WTC11 (cell line): ENCODE results near the gene DYSF. TPM values are rescaled to one million over a fixed set of nuclear protein-coding genes. Genes with fewer than 3 reads are reported as not detected.

Source experiments
- ATAC-seq: fragments of 200-7000 bp; cut with Tn5 transposase; 2 replicates; pipeline ENCODE4 v1.10.0; 2021; ENCODE audit warnings: mild to moderate bottlenecking, moderate library complexity
- CTCF ChIA-PET: fragments of 300-600 bp; sonication (Branson Sonifier 250); formaldehyde crosslinking; loops from one replicate; lab custom pipeline; 2021; ENCODE audit warnings: antibody characterized with exemption; lab: Charles Lee
- POLR2A ChIA-PET: fragments of 350-600 bp; sonication (Branson Sonifier 250); formaldehyde crosslinking; loops from one replicate; lab custom pipeline; 2021; ENCODE audit warnings: antibody characterized with exemption; lab: Charles Lee
- DNase-seq: peaks from one replicate; pipeline ENCODE4 v3.0.0; 2021; ENCODE audit warnings: low spot score
- H3K27ac Mint-ChIP-seq: 2 replicates; pipeline ENCODE4 v1.8.0; 2021; ENCODE audit warnings: mixed read lengths
- H3K27me3 Mint-ChIP-seq: 2 replicates; pipeline ENCODE4 v1.8.0; 2021; ENCODE audit warnings: low read depth, mild to moderate bottlenecking, moderate library complexity, mixed read lengths
- H3K36me3 Mint-ChIP-seq: 2 replicates; pipeline ENCODE4 v1.8.0; 2021; ENCODE audit warnings: mixed read lengths
- H3K4me1 Mint-ChIP-seq: 2 replicates; pipeline ENCODE4 v1.8.0; 2022; ENCODE audit warnings: mixed read lengths
- H3K4me3 Mint-ChIP-seq: 2 replicates; pipeline ENCODE4 v1.8.0; 2021; ENCODE audit warnings: mild to moderate bottlenecking, moderate library complexity, mixed read lengths
- H3K9me3 Mint-ChIP-seq: 2 replicates; pipeline ENCODE4 v1.8.0; 2021; ENCODE audit warnings: mixed read lengths
- ATF1 ChIP-seq: sonication (generic); formaldehyde crosslinking; IDR thresholded peaks from 2 replicates; pipeline ENCODE4 v1.8.1; 2023; ENCODE audit warnings: mild to moderate bottlenecking, moderate library complexity, missing genetic modification reagents
- ATF2 ChIP-seq: sonication (generic); formaldehyde crosslinking; IDR thresholded peaks from 2 replicates; pipeline ENCODE4 v1.8.1; 2022; ENCODE audit warnings: low read depth, missing genetic modification reagents, borderline replicate concordance
- ATF6 ChIP-seq: sonication (generic); formaldehyde crosslinking; IDR thresholded peaks from 2 replicates; pipeline ENCODE4 v1.8.1; 2023; ENCODE audit warnings: mild to moderate bottlenecking, missing genetic modification reagents
- E2F1 ChIP-seq: sonication (generic); formaldehyde crosslinking; IDR thresholded peaks from 2 replicates; pipeline ENCODE4 v1.8.0; 2022; ENCODE audit warnings: mild to moderate bottlenecking, missing genetic modification reagents
- FOXK1 ChIP-seq: sonication (generic); formaldehyde crosslinking; IDR thresholded peaks from 2 replicates; pipeline ENCODE4 v1.8.0; 2022; ENCODE audit warnings: mild to moderate bottlenecking, moderate library complexity, missing genetic modification reagents
- FOXP1 ChIP-seq: sonication (generic); formaldehyde crosslinking; IDR thresholded peaks from 2 replicates; pipeline ENCODE4 v1.8.0; 2022; ENCODE audit warnings: missing genetic modification reagents, mild to moderate bottlenecking, moderate library complexity, borderline replicate concordance
- GABPB1 ChIP-seq: sonication (generic); formaldehyde crosslinking; IDR thresholded peaks from 2 replicates; pipeline ENCODE4 v1.8.1; 2023; ENCODE audit warnings: mild to moderate bottlenecking, missing genetic modification reagents
- GRHL2 ChIP-seq: fragments of 250-450 bp; sonication (Bioruptor Pico); IDR thresholded peaks from 2 replicates; pipeline ENCODE4 v1.8.0; 2022; ENCODE audit warnings: mild to moderate bottlenecking, moderate library complexity; ENCODE audit not compliant: insufficient replicate concordance, severe bottlenecking
- KAT7 ChIP-seq: sonication (generic); formaldehyde crosslinking; IDR thresholded peaks from 2 replicates; pipeline ENCODE4 v1.8.1; 2023; ENCODE audit warnings: missing genetic modification reagents, mild to moderate bottlenecking, borderline replicate concordance
- MLX ChIP-seq: sonication (generic); formaldehyde crosslinking; IDR thresholded peaks from 2 replicates; pipeline ENCODE4 v1.8.1; 2023; ENCODE audit warnings: mild to moderate bottlenecking, missing genetic modification reagents, moderate library complexity
- MXD4 ChIP-seq: fragments of 250-450 bp; sonication (Bioruptor Pico); IDR thresholded peaks from 2 replicates; pipeline ENCODE4 v1.8.0; 2021; ENCODE audit warnings: mild to moderate bottlenecking, moderate library complexity, borderline replicate concordance
- NFATC4 ChIP-seq: fragments of 250-450 bp; sonication (Bioruptor Pico); IDR thresholded peaks from 2 replicates; pipeline ENCODE4 v1.9.0; 2021; ENCODE audit warnings: mild to moderate bottlenecking
- NFE2L1 ChIP-seq: sonication (generic); formaldehyde crosslinking; IDR thresholded peaks from 2 replicates; pipeline ENCODE4 v1.8.1; 2023; ENCODE audit warnings: missing genetic modification reagents
- SMAD3 ChIP-seq: sonication (generic); formaldehyde crosslinking; IDR thresholded peaks from 2 replicates; pipeline ENCODE4 v1.8.0; 2022; ENCODE audit warnings: missing genetic modification reagents, mild to moderate bottlenecking, borderline replicate concordance
- SMAD4 ChIP-seq: sonication (generic); formaldehyde crosslinking; IDR thresholded peaks from 2 replicates; pipeline ENCODE4 v1.8.0; 2022; ENCODE audit warnings: mild to moderate bottlenecking, missing genetic modification reagents
- TP53 ChIP-seq: sonication (generic); formaldehyde crosslinking; IDR thresholded peaks from 2 replicates; pipeline ENCODE4 v1.8.1; 2023; ENCODE audit warnings: mild to moderate bottlenecking, missing genetic modification reagents
- USF1 ChIP-seq: sonication (generic); formaldehyde crosslinking; IDR thresholded peaks from 2 replicates; pipeline ENCODE4 v1.8.0; 2022; ENCODE audit warnings: mild to moderate bottlenecking, missing genetic modification reagents
- ZBTB21 ChIP-seq: sonication (generic); formaldehyde crosslinking; IDR thresholded peaks from 2 replicates; pipeline ENCODE4 v1.8.1; 2023; ENCODE audit warnings: mild to moderate bottlenecking, missing genetic modification reagents, borderline replicate concordance
- total RNA-seq: library from RNA; stranded (reverse); gene quantifications from 3 replicates; pipeline ENCODE4 v1.2.3, GENCODE V29; 2021
- TF ChIP-seq, protein P1 (sequence below): fragments of 250-450 bp; sonication (Bioruptor Pico); IDR thresholded peaks from 2 replicates; pipeline ENCODE4 v1.8.0; 2021; ENCODE audit warnings: mild to moderate bottlenecking
- TF ChIP-seq, protein P2 (sequence below): sonication (generic); formaldehyde crosslinking; IDR thresholded peaks from 2 replicates; pipeline ENCODE4 v1.8.0; 2023; ENCODE audit warnings: mild to moderate bottlenecking, missing genetic modification reagents

Gene DYSF
- total RNA-seq, 1 experiment from 2014 or later, result 14.8 TPM

GRCh38 chr2:71534826-71535225 lies 81.5 kb downstream of the DYSF start (continued):
- no peak for TF ChIP-seq ATF2
- no peak for TF ChIP-seq KAT7 (CRISPR knock-in tag)

GRCh38 chr2:71535526-71535925 lies 82.2 kb downstream of the DYSF start:
- TF ChIP-seq GRHL2 (CRISPR knock-in tag) (no peak), ZBTB21 (CRISPR knock-in tag) (no peak), SMAD4 (CRISPR knock-in tag) (no peak), ATF6 (CRISPR knock-in tag) (no peak), SMAD3 (CRISPR knock-in tag) (no peak), FOXP1 (CRISPR knock-in tag) (no peak), MXD4 (no peak), GABPB1 (CRISPR knock-in tag) (no peak), NFE2L1 (no peak), ATF1 (no peak), USF1 (CRISPR knock-in tag) (no peak), NFATC4 (CRISPR knock-in tag) (no peak), E2F1 (no peak), FOXK1 (CRISPR knock-in tag) (no peak), MLX (CRISPR knock-in tag) (no peak), TP53 (CRISPR knock-in tag) (no peak)
- TF ChIP-seq, protein P1, sequence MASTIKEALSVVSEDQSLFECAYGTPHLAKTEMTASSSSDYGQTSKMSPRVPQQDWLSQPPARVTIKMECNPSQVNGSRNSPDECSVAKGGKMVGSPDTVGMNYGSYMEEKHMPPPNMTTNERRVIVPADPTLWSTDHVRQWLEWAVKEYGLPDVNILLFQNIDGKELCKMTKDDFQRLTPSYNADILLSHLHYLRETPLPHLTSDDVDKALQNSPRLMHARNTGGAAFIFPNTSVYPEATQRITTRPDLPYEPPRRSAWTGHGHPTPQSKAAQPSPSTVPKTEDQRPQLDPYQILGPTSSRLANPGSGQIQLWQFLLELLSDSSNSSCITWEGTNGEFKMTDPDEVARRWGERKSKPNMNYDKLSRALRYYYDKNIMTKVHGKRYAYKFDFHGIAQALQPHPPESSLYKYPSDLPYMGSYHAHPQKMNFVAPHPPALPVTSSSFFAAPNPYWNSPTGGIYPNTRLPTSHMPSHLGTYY (CRISPR knock-in tag), result no peak
- TF ChIP-seq, protein P2, sequence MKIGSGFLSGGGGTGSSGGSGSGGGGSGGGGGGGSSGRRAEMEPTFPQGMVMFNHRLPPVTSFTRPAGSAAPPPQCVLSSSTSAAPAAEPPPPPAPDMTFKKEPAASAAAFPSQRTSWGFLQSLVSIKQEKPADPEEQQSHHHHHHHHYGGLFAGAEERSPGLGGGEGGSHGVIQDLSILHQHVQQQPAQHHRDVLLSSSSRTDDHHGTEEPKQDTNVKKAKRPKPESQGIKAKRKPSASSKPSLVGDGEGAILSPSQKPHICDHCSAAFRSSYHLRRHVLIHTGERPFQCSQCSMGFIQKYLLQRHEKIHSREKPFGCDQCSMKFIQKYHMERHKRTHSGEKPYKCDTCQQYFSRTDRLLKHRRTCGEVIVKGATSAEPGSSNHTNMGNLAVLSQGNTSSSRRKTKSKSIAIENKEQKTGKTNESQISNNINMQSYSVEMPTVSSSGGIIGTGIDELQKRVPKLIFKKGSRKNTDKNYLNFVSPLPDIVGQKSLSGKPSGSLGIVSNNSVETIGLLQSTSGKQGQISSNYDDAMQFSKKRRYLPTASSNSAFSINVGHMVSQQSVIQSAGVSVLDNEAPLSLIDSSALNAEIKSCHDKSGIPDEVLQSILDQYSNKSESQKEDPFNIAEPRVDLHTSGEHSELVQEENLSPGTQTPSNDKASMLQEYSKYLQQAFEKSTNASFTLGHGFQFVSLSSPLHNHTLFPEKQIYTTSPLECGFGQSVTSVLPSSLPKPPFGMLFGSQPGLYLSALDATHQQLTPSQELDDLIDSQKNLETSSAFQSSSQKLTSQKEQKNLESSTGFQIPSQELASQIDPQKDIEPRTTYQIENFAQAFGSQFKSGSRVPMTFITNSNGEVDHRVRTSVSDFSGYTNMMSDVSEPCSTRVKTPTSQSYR (CRISPR knock-in tag), result no peak
- TF ChIP-seq, all 79 proteins: peak for 0
- ATAC-seq (no peak), DNase-seq (no peak)
- Mint-ChIP-seq H3K27ac (no peak overlapping the region), H3K4me3 (no peak overlapping the region), H3K27me3 (no peaks in the 10 kb centered on the region), H3K4me1 (no peaks in the 10 kb centered on the region; the same call in 1 of the 2 replicates), H3K9me3 (no peaks in the 10 kb centered on the region), H3K36me3 (no peaks in the 10 kb centered on the region; the same call in 1 of the 2 replicates)
- ChIA-PET POLR2A (no interaction called here), CTCF (interaction anchor here (0.6 to 1.2 kb wide), 3 partner anchors 22 to 262 kb away, joined by 3 to 4 read pairs (median 3); no protein-coding TSS in a partner anchor)
